Fibroblast of skin of back (primary cell): ENCODE results near the gene CLDN11.

Experiments used
- DNase-seq: peaks from one replicate; pipeline ENCODE4 v3.0.0-alpha.2; 2013

Gene CLDN11

DNA sequence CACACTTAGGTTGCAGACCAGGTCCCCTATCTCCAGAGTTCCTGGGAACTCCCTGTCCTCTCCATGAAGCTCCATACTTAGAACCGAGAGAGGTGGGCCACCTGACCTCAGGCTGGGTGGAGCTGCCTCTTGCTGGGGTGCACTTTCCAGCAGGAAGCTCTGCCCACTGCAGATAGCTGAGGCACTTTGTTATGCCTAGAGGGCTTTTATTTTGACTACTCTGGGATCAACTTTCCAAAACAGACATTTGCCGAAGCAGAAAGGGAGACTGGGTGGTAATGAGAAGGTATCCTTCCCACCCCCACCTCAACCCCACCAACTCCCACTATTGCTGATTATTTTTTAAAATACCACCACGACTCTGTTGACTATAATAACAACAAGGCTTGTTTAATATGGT is 54.7 kb downstream of the CLDN11 start:
- no peak for DNase-seq

GRCh38 chr3:170475092-170475685 is 56.5 kb downstream of the CLDN11 start:
- DNase-seq = no peak

DNA sequence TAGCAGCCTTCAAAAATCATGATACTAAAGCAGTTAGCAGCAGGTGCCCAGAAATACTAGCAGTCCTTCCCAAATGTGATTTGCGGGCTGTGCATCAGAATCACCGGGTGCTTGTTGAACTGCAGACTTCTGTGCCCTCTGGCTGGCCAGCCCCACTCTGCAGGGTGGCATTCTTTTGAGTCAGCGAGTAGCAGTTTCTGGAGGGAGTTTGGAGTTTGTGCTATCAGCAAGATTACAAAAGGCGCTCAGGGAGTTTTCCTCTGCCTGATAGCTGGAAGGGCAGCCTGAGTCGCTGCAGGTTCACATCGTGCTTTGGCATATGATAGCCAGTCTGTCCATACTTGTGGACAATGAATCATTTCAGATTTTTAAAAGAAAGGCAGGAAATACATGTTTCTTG is 57.6 kb downstream of the CLDN11 start:
- DNase-seq = no peak

DNA sequence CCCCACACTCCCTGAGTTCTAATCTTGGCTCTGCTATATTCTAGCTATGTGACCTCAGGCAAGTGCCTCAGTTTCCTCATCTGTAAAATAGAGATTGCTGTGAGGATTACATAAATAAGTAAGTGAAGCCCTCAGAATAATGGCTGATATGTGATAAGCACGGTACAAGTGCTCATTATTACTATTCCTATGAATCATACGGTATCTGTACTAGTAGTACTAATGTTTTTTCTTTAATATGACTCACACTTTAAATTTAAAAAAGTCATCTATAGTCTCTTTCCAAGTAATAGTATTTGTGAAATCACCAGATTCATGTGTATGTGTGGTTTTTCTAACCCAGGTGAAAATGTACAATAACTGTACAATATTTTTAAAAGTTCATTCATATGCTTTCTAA is 58.7 kb downstream of the CLDN11 start:
- DNase-seq = peak; percentile 35

- DNase-seq = no peak
Measured at GRCh38 chr3:170480111-170480510, 61.4 kb downstream of the CLDN11 start.

DNA sequence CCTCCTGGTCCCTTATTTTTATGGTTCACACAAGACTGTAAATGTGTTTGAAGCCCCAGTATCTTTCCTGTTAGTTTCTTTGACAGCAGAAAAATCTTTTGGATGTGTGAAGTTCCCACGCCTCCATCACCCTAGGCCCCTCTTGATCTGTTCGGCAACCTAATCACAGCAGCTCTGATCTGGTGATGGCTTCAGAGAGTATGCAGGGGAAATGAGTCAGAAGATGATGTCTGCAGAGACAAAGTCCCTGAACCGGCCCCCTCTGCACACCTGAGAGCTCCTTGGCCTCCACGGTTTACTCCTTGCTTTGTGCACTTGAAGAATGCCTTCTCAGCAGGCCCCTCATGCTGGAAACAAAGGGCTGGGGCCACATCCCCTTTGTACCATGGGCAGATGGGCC is 63.5 kb downstream of the CLDN11 start:
- DNase-seq = no peak

DNA sequence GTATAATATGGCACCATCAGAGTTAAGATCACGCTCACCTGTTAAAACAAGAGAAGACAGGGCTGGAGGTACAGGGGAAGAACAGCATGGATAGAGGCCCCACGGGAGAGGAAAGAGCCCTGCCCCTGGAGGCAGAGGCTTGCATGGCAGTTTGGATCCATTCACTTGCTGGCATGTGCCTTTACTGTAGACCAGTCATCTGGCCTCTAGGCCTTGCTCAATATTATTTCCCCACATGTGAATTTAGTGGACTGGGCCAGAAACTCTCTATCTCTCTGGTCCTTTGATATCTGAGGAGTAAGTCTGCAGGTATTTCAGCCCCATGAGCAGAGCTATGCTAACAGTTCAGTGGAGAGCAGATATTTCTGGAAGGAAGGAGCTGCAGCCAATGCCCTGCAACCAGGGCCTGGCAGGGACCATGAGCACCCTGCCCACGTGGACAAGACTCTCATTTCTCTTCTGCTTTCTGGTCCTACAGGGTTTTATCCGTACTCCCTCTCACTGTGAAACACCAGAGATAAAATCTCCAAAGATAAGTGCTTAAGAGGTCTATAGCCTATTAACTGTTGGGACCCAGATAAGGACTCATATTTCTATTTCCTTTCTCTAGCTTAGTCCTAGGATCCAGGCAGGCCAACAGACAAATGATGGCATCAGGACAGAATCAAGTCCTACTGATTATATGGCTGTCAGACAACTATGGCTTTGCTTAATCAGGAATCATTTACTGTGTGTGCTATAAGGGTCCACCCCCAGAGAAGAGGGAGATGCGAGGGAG is 65.0 kb downstream of the CLDN11 start:
- DNase-seq = no peak
